ENCODE results near the gene GJC1. TPM values are rescaled to one million over a fixed set of nuclear protein-coding genes. Genes with fewer than 3 reads are reported as not detected.

GJC1 gene
- total and polyA plus RNA-seq, 4 donors = 3.9 to 44.3 (median 8.5) TPM

- Histone ChIP-seq H3K27ac (ENCODE audit: low read depth in 1 of 2, low read length in 1 of 2) (peak overlapping the region; percentile 56 to 83), H3K9ac (ENCODE audit: insufficient read depth in 1 of 2, low read length in 2 of 2) (no peak overlapping the region), H3K4me3 (no peak overlapping the region), H3K9me3 (ENCODE audit: control insufficient read depth in 4 of 4, insufficient read depth in 3 of 4, low read length in 3 of 4) (no peaks in the 10 kb centered on the region), H3K36me3 (ENCODE audit: control insufficient read depth in 4 of 4, insufficient read depth in 4 of 4, low read length in 4 of 4) (no peaks in the 10 kb centered on the region), H3K27me3 (ENCODE audit: control insufficient read depth in 3 of 3, insufficient read depth in 3 of 3, low read length in 2 of 3) (no peaks in the 10 kb centered on the region), H3K4me1 (ENCODE audit: control insufficient read depth in 5 of 5, insufficient read depth in 5 of 5, low read length in 5 of 5) (peaks cover 0 to 31% (median 7%) of the 10 kb centered on the region in 5 donors)
- no peak for ATAC-seq (ENCODE audit: insufficient read depth, low FRiP score)
- peak in 2 of 3 donors; percentile 30 to 38 for DNase-seq
- 57 to 68% methylated on average over 17 of the region's 17 CpGs for WGBS, 2 donors
- no peak for TF ChIP-seq CTCF (IDR thresholded peaks at IDR 0.05; ENCODE audit: control extremely low read depth, extremely low read depth)
These were observed 48.3 kb downstream of the GJC1 start for GRCh38 chr17:44781551-44782325.

- H3K36me3 ChIP-seq (ENCODE audit: control insufficient read depth in 4 of 4, insufficient read depth in 4 of 4, low read length in 4 of 4) = no peaks in the 10 kb centered on the region
- peaks cover 0 to 33% (median 7%) of the 10 kb centered on the region in 5 donors for H3K4me1 ChIP-seq (ENCODE audit: control insufficient read depth in 5 of 5, insufficient read depth in 5 of 5, low read length in 5 of 5)
- TF ChIP-seq CTCF (IDR thresholded peaks at IDR 0.05; ENCODE audit: control extremely low read depth, extremely low read depth) = no peak
- H3K27ac ChIP-seq (ENCODE audit: low read depth in 1 of 2, low read length in 1 of 2) = peak overlapping the region in 1 of 2 donors; percentile 83
- H3K9ac ChIP-seq (ENCODE audit: insufficient read depth in 1 of 2, low read length in 2 of 2) = no peak overlapping the region
- no peak overlapping the region for H3K4me3 ChIP-seq
- H3K9me3 ChIP-seq (ENCODE audit: control insufficient read depth in 4 of 4, insufficient read depth in 3 of 4, low read length in 3 of 4) = no peaks in the 10 kb centered on the region
- ATAC-seq (ENCODE audit: insufficient read depth, low FRiP score) (no peak), DNase-seq (no peak)
- WGBS, 2 donors = 91 to 93% methylated on average over 14 of the region's 14 CpGs
- H3K27me3 ChIP-seq (ENCODE audit: control insufficient read depth in 3 of 3, insufficient read depth in 3 of 3, low read length in 2 of 3) = no peaks in the 10 kb centered on the region
These were observed 49.1 kb downstream of the GJC1 start for GRCh38 chr17:44780845-44781480.

- Histone ChIP-seq H3K27ac (ENCODE audit: low read depth in 1 of 2, low read length in 1 of 2) (no peak overlapping the region), H3K4me1 (ENCODE audit: control insufficient read depth in 5 of 5, insufficient read depth in 5 of 5, low read length in 5 of 5) (peaks cover 0 to 35% (median 12%) of the 10 kb centered on the region in 5 donors), H3K9me3 (ENCODE audit: control insufficient read depth in 4 of 4, insufficient read depth in 3 of 4, low read length in 3 of 4) (no peaks in the 10 kb centered on the region), H3K9ac (ENCODE audit: insufficient read depth in 1 of 2, low read length in 2 of 2) (no peak overlapping the region), H3K36me3 (ENCODE audit: control insufficient read depth in 4 of 4, insufficient read depth in 4 of 4, low read length in 4 of 4) (no peaks in the 10 kb centered on the region), H3K4me3 (no peak overlapping the region), H3K27me3 (ENCODE audit: control insufficient read depth in 3 of 3, insufficient read depth in 3 of 3, low read length in 2 of 3) (no peaks in the 10 kb centered on the region)
- no peak for ATAC-seq (ENCODE audit: insufficient read depth, low FRiP score)
- no peak for TF ChIP-seq CTCF (IDR thresholded peaks at IDR 0.05; ENCODE audit: control extremely low read depth, extremely low read depth)
- DNase-seq = no peak
- WGBS, 2 donors = 90 to 91% methylated on average over 12 of the region's 12 CpGs
These were observed 49.9 kb downstream of the GJC1 start for GRCh38 chr17:44780161-44780560.

Measured in lung (tissue), 12 donors.